ENCODE measurements around the gene XRCC1.
"Not testable (repeated sequence)": the region's sequence is repeated elsewhere in the genome, so short reads cannot be mapped to it uniquely, and the experiment has no call there.

XRCC1 gene

DNA sequence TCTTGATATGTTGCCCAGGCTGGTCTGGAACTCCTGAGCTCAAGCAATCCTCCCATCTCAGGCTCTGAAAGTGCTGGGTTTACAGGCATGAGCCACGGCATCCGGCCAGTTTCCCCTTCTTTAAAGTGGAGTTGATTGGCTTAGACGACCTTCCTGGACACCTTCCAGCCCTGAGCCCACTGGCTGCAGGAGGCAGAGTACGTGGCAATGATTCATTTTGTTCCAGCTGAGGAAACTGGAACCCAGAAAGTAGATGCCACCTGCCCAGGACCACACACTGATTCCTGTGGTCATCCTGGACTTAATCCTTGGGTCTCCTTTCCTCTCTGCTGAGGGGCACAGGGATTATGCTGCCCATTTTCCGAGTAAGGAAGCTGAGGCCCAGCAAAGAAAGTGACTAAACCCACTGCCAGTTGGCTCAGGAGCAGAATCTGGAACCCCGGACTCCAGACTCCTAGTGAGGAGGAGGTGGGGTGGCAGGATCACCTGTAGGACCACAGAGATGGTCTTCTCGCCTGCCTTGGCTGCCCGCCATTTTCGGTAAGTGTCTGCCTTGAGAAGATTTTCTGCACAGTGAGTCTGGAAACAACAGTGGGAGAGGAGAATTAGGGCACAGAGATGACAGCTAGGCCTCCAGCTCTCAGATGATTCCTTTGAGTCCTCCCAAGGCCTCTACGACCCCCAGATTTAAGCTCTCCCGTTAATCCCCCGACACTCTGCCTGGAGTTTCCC lies 737 bp downstream of the XRCC1 start:
- no peak for DNase-seq

DNA sequence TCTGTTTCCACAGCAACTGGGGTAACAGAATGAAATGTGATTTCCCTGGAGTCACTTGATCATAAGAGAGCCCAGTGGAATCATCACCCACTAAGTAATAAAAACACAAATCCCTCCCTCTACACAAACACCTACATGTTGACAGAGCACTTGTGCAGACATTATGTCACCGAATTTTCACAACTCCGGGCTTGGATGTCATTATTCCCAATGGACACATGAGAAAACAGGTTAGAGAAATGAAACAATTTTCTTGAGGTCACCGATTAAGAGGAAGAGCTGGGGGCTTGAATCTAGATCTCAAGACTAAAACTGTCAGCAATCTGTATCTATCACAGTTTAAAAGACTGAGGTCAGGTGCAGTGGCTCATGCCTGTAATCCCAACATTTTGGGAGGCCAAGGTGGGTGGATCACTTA lies 3.1 kb downstream of the XRCC1 start:
- DNase-seq: no peak

DNA sequence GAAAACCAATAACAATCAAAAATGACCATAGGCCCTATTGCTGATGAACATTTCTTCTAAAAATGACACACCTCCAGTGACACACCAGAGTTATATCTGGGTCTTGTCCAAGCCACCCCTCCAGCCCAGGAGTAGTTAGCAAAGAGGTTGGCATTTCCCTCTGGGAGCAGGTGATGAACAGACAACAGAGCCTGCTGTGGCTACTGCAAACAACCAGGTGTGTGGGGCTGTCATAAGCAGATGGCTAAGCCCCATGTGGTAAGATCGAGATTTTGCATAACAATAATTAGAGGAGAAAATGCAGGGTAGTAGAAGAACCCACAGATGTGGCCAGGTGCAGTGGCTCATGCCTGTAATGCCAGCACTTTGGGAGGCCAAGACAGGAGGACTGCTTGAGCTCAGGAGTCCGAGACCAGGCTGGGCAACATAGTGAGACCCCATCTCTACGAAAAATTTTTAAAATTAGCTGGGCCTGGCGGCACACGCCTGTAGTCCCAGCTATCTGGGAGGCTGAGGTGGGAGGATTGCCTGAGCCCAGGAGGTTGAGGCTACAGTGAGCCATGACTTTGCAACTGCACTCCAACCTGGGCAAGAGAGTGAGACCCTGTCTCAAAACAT lies 5.0 kb downstream of the XRCC1 start:
- no peak for DNase-seq

DNA sequence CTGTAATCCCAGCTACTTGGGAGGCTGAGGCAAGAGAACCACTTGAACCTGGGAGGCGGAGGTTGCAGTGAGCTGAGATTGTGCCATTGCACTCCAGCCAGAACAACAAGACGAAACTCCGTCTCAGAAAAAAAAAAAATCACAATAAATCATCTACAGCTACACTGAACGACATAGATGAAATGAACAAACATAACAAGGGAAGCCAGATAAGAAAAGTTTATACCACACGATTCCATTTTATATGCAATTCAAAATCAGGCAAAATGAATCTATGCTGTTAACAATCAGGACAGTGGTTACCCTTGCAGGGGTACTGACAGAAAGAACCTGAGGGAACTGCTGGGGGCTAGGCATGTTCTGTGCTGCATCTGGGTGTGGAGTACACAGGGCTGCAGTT lies 5.7 kb downstream of the XRCC1 start:
- DNase-seq: no peak

DNA sequence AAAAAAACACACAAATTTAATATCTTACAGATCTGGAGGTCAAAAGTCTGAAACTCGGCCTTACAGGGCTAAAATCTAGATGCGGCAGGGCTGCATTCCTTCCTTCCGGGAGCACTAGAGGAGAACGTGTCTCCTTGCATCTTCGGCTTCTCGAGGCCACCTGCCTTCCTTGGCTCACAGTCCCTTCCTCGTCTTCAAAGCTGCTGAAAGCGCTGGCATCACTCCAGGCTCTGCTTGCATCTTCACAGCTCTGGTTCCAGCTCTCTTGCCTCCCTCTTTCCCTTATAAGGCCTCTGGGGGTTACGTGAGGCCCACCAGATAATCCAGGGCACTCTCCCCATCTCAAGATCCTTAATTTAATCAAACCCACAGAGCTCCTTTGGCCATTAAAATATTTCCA lies 10.5 kb downstream of the XRCC1 start:
- DNase-seq: no peak

DNA sequence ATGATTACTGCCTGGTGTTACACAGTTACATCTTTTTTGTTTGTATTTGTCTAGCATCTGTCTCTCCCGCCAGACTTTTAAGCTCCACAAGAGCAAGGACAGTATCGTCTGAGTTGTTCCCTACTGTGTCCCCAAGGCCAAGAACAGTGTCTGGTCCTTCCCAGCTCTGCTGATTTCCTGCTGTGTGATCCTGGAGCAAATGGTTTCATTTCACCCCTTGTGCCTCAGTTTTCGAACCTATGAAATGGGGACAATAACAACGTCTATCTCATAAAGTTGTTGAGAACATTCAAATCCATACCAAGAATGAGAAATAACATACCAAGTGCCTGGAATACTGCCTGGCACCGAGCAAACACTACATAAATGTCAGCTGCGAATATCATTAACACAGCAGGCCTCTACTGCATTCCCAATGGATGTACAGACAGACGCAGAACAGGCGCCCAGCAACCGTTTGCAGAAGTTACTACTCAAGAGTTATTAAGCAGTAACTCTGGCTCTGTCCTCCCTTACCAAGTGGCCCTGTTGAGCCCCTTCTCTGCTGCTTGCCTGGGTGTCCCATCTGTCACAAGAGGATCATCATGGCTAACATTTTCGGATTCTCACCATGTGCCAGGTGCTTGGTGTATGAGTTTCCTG lies 11.4 kb downstream of the XRCC1 start:
- DNase-seq: no peak

DNA sequence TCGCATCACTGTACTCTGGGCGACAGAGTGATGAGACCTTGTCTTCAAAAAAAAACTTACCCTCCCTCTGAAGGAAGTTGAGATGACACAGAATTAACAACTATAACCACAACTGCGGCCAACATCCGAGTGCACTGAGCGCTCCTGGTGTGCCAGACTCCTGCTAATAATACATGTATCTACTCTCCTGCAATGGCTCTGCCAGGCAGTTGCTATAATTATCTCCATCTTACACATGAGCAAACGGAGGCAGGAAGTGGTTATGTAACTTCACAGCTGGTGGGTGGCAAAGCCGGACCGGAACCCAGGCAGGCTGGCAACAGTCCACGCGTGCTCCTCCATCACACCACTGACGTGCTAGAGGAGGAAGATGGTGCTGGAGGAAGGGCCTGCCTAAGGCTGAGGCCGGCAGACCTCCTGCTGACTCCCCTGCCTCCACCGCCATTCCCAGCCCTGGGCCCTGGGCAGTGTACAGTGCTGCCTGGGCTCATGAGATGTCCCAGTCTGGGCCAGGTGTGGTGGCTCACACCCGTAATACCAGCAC lies 12.6 kb downstream of the XRCC1 start:
- DNase-seq: peak; percentile 75

DNA sequence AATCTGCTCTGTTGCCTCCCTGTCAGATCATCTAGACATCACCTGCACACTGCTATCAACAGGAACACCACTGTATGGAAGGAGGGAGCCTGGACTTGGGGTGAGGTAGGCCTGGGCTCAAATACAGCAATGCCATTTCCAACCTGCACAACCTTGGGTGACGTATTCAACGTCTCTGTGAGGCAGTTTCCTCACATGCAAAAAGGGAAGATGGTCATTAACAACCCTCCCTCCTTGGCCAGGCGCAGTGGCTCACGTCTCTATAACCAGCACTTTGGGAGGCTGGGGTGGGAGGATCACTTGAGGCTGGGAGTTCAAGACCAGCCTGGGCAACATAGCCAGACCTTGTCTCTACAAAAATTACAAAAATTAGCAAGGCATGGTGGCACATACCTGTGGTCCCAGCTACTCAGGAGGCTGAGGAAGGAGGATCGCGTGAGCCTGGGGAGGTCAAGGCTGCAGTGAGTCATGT lies 13.1 kb downstream of the XRCC1 start:
- DNase-seq: no peak

DNA sequence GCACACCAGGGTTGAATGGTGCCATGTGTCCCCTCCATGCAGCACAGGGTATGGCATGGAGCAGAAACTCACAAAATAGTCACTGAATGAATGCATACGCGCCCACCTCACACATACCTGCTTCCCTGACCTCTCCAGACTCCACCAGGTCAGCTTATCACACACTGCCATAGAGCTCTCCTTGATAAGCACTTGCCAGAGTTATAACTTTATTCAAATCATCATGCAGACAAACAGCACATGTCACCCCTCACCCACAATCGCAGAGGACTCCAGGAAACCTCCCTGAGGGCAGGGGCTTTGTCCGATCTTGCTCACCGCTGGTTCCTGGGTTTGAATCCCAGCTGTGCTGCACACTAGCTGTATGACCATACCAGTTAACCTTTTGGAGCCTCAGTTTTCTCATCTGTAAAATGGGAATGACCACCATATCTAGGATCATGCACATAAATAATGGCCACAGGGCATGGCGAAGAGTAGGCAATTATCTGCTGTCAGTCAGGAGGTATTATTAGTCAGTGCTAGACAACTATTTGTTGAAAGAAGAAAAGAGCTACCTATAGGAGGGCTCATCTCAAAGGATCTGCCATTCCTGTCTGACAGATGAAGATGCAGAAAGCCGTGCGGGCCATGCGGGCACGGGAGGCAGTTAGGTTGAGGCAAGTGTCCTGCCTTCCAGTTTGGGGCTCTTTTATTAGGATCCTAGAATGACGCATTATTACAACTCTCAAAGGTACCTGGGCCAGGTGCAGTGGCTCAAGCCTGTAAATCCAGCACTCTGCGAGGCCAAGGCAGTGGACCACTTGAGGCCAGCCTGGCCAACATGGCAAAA lies 14.0 kb downstream of the XRCC1 start:
- DNase-seq: no peak

DNA sequence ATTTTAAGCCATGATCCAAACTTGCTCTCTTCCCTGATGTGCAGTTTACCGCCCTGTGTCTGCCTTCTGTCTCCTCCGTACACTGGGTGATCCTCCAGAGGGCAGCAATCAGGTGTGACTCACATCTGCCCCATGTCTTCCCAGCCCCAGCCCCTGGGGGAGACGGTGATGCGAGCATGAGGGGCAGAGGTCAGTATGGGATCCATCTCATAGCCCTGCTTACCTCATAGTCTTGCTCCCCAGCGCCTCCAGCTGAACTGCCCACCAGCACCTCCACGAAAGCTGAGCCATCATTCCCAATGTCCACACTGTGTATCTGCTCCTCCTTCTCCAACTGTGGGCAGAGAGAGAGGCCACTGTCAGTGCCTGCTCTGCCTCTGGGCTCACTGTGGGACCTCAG lies 14.6 kb downstream of the XRCC1 start:
- peak; percentile 31 for DNase-seq

DNA sequence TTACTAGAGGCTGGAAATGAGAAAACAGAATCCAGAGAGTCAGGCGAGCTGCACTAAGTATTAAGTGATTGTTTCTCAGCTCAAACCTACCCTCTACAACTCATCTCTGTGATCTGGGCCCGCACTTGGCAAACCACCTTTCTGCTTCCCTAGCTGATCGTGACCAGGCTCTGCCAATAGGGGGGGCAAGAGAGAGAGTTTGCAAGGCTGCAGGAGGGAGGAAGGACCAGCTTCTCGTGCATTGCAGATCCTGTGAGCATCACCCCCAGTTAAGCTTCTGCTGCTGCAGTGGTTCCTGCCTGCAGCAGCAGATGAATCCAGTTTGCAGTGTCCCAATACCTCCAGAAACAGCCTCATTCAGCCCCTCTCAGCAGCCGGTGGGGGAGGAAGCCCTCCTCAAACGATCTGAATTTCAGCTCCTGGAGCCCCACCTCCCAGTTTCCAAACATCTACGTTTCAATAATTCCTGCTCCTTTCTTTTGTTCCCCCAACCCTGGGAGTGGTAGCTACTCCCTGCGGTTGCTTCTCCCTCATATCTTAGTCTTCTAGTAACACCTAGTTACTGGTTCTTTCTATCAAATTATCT lies 20.0 kb downstream of the XRCC1 start:
- peak; percentile 82 for DNase-seq

DNA sequence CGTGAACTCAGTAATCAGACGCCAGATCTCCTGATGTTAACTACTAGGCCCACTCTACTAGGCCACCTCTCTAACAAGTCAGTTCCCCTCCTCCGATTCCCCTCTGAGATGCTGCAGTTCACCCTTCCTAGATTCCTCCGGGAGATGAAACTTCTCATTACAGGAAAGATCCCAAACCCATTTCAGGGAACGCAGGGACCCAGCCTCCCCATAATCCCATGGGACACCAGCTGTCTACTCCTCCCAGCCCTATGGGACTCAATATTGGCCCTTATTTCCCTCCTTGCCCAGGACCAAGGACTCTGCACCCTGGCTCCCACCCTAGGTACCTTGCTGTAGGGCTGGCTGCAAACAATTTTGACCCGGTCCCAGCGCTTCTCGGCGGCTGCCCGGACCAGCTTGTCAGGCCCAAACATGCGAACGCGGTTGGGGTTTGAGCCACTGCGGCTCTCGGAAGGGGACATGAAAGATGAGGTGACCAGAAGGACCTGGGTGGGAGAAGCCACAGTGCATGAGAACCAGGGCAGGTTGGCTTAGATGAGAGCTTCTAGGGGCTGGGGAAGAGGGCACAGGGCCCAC lies 20.9 kb downstream of the XRCC1 start:
- no peak for DNase-seq

DNA sequence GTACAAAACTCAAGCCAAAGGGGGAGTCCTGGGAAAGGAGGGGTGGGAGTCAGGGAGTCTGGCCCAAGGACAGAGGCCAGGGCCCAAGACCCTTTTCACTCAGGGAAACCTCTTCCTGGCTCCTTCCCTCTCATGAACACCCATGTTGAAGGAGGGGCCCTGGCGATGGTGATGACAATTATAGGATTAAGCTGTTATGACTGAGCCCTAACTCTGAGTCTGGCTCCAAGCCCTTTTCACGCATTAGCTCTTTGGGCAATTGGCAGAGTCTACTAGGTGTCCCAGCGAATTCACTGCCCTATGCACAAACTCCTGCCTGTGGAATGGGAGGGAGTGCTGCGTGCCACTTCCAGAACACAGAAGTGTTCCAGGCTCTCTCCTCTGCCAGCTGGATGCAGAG lies 21.7 kb downstream of the XRCC1 start:
- DNase-seq: no peak

DNA sequence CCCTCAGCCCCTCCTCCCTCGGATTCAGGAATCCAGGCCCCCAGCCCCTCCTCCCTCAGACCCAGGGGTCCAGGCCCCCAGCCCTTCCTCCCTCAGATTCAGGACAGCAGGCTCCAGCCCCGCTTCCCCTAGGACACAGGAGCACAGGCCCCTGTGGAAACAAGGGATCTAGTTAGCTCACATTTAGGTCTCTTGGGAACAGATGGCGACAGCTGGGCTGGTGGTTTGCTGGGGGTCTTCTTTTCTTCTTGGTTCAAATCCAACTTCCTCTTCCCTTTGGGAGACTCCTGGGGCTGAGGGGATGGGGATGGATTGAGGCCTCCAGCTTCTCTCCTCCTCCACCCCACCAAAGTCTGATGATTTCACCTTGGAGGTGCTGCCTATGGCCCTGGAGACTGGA lies 22.7 kb downstream of the XRCC1 start:
- no peak for DNase-seq

DNA sequence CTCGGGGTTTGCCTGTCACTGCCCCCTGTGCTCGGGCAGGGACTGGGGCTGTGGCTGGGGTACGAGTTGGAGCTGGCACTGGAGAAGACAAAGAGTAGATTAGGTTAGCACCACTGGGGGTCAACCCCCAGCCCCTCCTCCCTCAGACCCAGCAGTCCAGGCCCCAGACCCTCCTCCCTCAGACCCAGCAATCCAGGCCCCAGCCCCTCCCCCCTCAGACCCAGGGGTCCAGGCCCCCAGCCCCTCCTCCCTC lies 23.2 kb downstream of the XRCC1 start:
- DNase-seq: no peak

DNA sequence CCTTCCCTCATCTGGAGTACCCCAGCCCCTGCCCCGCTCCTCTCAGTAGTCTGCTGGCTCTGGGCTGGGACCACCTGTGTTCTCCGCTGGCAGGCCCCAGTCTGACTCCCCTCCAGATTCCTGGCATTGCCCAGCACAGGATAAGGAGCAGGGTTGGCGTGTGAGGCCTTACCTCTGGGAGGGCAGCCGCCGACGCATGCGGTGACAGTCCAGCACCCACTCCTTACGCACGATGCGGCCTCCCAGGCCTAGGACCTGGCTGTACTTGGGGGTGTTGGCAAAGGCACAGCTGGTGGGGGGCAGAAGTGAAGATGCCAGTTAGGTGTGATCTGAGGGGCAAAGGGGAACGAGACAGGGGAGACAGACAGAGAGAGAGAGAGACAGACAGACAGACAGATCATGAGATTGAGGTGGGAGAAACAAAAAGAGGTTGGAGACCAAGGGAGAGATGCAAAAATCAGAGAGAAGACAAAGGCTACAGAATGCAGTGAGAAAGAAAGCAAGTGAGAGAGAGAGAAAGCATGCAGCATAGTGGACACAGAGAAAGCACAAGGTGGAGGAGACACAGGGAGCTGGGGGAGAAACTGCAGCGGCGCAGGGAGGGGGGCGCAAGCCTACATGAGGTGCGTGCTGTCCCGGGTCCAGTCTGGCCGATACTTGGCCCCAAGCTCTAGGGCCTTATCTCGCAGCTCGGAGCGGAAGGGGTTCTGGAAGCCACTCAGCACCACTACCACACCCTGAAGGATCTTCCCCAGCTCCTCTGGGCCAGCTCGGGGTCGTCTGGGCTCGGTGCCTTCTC lies 23.7 kb downstream of the XRCC1 start:
- DNase-seq: no peak

DNA sequence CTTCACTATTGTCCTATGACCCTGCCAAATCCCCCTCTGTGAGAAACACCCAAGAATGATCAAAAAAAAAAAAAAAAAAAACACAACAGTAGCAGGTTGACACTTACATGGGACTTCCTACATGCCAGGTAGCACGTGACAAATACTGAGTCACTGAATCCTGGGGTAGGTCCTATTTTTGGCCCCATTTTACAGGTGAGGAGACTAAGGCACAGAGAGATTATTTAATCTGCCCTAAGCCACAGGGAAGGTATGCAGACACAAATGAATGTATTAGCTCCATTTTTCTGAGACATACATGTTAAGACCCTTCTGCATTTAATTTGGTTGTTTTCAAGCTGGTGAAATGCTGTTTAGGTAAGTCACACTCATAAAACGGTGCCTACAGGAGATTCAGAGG lies 26.6 kb downstream of the XRCC1 start:
- DNase-seq: no peak

DNA sequence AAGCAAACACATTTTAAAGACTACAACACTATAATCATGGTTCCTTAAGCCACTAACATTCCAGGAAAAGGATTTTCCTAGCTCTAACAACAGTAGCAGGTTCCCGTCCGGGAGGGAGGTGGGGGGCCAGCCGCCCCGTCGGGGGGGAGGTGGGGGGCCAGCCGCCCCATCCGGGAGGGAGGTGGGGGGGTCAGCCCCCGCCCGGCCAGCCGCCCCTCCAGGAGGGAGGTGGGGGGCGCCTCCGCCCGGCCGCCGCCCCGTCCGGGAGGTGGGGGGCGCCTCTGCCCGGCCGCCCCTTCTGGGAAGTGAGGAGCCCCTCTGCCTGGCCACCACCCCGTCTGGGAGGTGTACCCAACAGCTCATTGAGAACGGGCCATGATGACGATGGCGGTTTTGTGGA lies 27.4 kb downstream of the XRCC1 start:
- not testable (repeated sequence) for DNase-seq

DNA sequence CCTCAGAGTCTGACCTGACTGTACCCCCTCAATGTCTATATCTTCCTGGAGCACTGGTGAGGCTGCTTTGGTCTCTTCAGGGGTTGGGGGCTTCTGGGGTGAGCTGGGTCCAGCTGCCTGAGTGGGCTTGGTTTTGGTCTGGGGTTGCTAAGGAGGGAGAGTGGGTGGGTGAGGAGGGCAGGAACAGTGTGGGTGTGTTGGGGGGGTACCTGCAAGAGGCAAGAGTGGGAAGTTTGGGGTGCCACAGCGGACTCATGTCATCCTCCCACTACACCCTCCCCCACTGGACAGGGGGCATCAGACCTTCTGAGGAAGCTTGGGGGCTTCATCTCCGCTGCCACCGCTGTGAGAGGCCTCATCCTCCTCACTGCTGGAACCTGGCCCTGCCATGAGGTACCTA lies 28.7 kb downstream of the XRCC1 start:
- DNase-seq: no peak

DNA sequence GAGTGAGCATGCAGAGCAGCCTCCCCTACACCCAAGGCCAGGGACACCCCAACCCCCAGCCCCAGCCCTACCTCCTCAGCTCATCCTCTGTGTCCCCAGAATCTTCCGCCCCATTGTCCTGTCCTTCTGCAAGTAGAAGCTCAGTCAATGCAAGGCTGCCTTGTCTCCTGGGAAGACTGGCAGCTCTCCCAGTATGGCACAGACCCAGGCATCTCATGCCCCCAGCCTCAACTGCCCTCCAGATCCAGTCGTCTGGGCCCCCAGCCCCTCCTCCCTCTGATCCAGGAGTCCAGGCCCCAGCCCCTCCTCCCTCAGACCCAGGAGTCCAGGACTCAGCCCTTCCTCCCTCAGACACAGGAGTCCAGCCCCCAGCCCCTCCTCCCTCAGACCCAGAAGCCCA lies 29.3 kb downstream of the XRCC1 start:
- DNase-seq: no peak

DNA sequence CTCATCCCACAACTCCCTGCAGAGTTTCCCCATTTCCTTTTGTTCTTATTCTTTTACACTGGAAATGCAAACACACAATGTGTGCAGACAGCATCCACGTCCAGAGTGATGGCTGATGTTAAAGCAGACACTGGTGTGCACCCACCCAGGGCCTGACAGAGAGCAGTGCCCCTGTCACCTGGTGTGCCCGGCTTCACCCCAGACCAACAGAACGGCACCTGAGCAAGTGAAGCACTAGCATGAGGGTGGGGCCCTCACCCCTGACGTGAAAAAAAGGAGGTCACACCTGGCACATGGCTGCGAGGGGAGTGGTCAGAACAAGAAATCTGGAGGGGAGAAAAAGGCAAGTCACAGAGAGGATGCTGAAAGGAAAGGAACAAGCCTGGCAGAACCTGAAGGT lies 30.1 kb downstream of the XRCC1 start:
- no peak for DNase-seq

DNA sequence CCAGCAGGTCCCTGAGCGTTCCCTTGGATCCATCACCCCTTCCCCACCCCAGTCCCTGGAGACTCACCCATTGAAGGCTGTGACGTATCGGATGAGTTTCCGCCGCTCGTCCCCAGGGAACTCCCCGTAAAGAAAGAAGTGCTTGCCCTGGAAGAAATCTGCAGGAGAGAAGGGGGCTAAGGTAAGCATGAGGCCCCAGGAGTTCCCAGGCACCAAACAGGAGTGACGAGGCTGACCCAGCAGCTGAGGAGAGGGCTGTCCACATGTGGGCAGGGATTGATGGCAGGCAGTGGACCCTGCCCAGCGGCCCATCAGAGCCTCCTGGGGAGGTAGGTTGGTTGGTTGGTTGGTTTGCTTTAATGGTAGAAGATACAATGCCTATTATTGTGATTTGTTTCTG lies 31.2 kb downstream of the XRCC1 start:
- no peak for DNase-seq

All from activated T-cell treated with anti-CD3 and anti-CD28 coated beads, Interleukin-2, amount 50 U/mL, for 1 hour (primary cell).